IMR-90 (cell line): ENCODE data around the gene NPIPB6.
"Not testable (repeated sequence)": the region's sequence is repeated elsewhere in the genome, so short reads cannot be mapped to it uniquely, and the experiment has no call there.

ENCODE experiments used
- CEBPB ChIP-seq: IDR thresholded peaks from 2 replicates; pipeline ENCODE4 v1.6.1; 2012; ENCODE audit warnings: low read depth, low read length, improper control_type of control experiment
- FOS ChIP-seq: fragments of 150-350 bp; IDR thresholded peaks from 2 replicates; pipeline ENCODE4 v1.6.1; 2016; ENCODE audit warnings: low read depth, low read length
- MAFK ChIP-seq: IDR thresholded peaks from 2 replicates; pipeline ENCODE4 v1.6.1; 2012; ENCODE audit warnings: low read depth, low read length, improper control_type of control experiment
- TF ChIP-seq, protein P1 (sequence below): conservative IDR thresholded peaks from 2 replicates; pipeline ENCODE4 v1.5.1; 2012; ENCODE audit warnings: mild to moderate bottlenecking, low read depth, low read length, improper control_type of control experiment
- TF ChIP-seq, protein P2 (sequence below): fragments of 150-350 bp; IDR thresholded peaks from 2 replicates; pipeline ENCODE4 v1.6.1; 2017; ENCODE audit warnings: mild to moderate bottlenecking, antibody characterized with exemption, low read length, low read depth

DNA sequence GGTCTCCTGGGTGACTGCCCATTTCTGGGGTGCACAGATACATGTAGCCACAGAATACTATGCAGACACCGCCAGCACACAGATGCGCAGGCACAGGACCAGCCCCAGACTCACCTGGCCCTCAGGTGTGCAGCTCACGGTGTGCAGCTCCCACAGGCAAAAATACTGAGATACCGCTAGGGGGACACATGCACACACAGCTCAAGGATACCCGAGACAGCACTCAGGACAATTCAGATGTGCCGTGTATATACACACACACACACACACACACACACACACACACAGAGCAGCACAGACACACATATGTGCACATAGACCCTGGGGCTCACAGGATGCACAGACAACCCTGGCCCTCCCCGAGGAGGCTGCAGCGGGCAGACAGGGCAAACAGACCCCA lies 11.8 kb upstream of the NPIPB6 start:
- not testable (repeated sequence) for TF ChIP-seq CEBPB, MAFK, FOS
- TF ChIP-seq, protein P1, sequence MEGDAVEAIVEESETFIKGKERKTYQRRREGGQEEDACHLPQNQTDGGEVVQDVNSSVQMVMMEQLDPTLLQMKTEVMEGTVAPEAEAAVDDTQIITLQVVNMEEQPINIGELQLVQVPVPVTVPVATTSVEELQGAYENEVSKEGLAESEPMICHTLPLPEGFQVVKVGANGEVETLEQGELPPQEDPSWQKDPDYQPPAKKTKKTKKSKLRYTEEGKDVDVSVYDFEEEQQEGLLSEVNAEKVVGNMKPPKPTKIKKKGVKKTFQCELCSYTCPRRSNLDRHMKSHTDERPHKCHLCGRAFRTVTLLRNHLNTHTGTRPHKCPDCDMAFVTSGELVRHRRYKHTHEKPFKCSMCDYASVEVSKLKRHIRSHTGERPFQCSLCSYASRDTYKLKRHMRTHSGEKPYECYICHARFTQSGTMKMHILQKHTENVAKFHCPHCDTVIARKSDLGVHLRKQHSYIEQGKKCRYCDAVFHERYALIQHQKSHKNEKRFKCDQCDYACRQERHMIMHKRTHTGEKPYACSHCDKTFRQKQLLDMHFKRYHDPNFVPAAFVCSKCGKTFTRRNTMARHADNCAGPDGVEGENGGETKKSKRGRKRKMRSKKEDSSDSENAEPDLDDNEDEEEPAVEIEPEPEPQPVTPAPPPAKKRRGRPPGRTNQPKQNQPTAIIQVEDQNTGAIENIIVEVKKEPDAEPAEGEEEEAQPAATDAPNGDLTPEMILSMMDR = not testable (repeated sequence)
- TF ChIP-seq, protein P2, sequence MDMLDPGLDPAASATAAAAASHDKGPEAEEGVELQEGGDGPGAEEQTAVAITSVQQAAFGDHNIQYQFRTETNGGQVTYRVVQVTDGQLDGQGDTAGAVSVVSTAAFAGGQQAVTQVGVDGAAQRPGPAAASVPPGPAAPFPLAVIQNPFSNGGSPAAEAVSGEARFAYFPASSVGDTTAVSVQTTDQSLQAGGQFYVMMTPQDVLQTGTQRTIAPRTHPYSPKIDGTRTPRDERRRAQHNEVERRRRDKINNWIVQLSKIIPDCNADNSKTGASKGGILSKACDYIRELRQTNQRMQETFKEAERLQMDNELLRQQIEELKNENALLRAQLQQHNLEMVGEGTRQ = not testable (repeated sequence)
